Gastroesophageal sphincter (tissue), 4 donors: Measurements from ENCODE around the gene BABAM2. TPM values are rescaled to one million over a fixed set of nuclear protein-coding genes. Genes with fewer than 3 reads are reported as not detected.
A peak's percentile ranks its signal among the peaks of the same experiment; 100 is the strongest.

Experiments
- ATAC-seq: fragments of 150-250 bp; one replicate; pipeline ENCODE4 v1.9.1; 2016; ENCODE audit warnings: mild to moderate bottlenecking, moderate library complexity
- H3K27ac ChIP-seq, 4 donors: fragments of 200-600 bp; sonication (generic) in 3 of 4; 1 replicate in 3 of 4; 2 replicates in 1 of 4; pipeline ENCODE4 v1.5.1; 2016 to 2019
- H3K27me3 ChIP-seq: fragments of 200-600 bp; sonication (generic); one replicate; pipeline ENCODE4 v1.5.1; 2019
- H3K36me3 ChIP-seq, 2 donors: fragments of 200-600 bp; sonication (generic); one replicate each; pipeline ENCODE4 v1.5.1; 2019; ENCODE audit warnings: control low read depth in 1 of 2
- H3K4me1 ChIP-seq, 3 donors: fragments of 200-600 bp; sonication (generic); 1 replicate in 2 of 3; 2 replicates in 1 of 3; pipeline ENCODE4 v1.5.1; 2016 to 2019; ENCODE audit warnings: control low read depth in 2 of 3
- H3K4me3 ChIP-seq, 2 donors: fragments of 200-600 bp; sonication (generic); one replicate each; pipeline ENCODE4 v1.5.1; 2019; ENCODE audit warnings: mild to moderate bottlenecking in 1 of 2, moderate library complexity in 1 of 2
- H3K9me3 ChIP-seq, 3 donors: fragments of 200-600 bp; sonication (generic); one replicate each; pipeline ENCODE4 v1.5.1; 2017 to 2019; ENCODE audit warnings: control low read depth in 2 of 3
- CTCF ChIP-seq, 4 experiments: fragments of 200-600 bp in 2 of 4; fragments of 450-650 bp in 2 of 4; sonication (generic) in 1 of 4; IDR thresholded peaks; one replicate each; pipeline ENCODE4 v1.5.1; 2017 to 2019; ENCODE audit warnings: antibody characterized with exemption in 4 of 4, mild to moderate bottlenecking in 2 of 4, moderate library complexity in 2 of 4
- EP300 ChIP-seq: sonication (generic); formaldehyde crosslinking; IDR thresholded peaks from one replicate; pipeline ENCODE4 v1.6.1; 2017; ENCODE audit warnings: antibody characterized with exemption, mild to moderate bottlenecking
- POLR2A ChIP-seq, 2 donors: fragments of 450-650 bp; IDR thresholded peaks; one replicate each; pipeline ENCODE4 v1.6.1; 2017; ENCODE audit warnings: antibody characterized with exemption in 2 of 2, mild to moderate bottlenecking in 2 of 2, moderate library complexity in 1 of 2
- POLR2AphosphoS5 ChIP-seq: sonication (generic); formaldehyde crosslinking; IDR thresholded peaks from one replicate; pipeline ENCODE4 v1.6.1; 2017; ENCODE audit warnings: antibody characterized with exemption
- WGBS, 2 donors: methylation state at CpG; one replicate each; pipeline ENCODE4 v1.1.5; 2018; ENCODE audit warnings: low coverage in 1 of 2; 5-methylcytosine and 5-hydroxymethylcytosine counted together
- total RNA-seq, 4 donors: library from RNA; depleted of rRNA; stranded (reverse); fragments of >200 nt; gene quantifications; one replicate each; pipeline ENCODE4 v1.1.0, GENCODE V29; 2016

Gene BABAM2
- total RNA-seq, 4 donors from 2014 or later = 28.5 to 43.6 (median 37.4) TPM

GRCh38 chr2:27866237-27866636 lies 24.3 kb upstream of the BABAM2 start:
- ATAC-seq = no peak
- no peak overlapping the region for H3K4me3 ChIP-seq
- no peaks in the 10 kb centered on the region for H3K9me3 ChIP-seq
- peak overlapping the region in 1 of 4 donors; percentile 12 for H3K27ac ChIP-seq
- TF ChIP-seq EP300 = no peak
- TF ChIP-seq POLR2A (IDR thresholded peaks at IDR 0.05) = no peak
- no peak for TF ChIP-seq POLR2AphosphoS5
- TF ChIP-seq CTCF (IDR thresholded peaks at IDR 0.05) = no peak
- WGBS, 2 donors = 18 to 31% methylated on average over 1 of the region's 1 CpG
- H3K36me3 ChIP-seq = no peaks in the 10 kb centered on the region
- H3K27me3 ChIP-seq = no peaks in the 10 kb centered on the region
- no peaks in the 10 kb centered on the region for H3K4me1 ChIP-seq

- WGBS, 2 donors = 50 to 84% methylated on average over 1 to 3 of the region's 6 CpGs
- no peaks in the 10 kb centered on the region for H3K4me1 ChIP-seq
Observed at GRCh38 chr2:27869763-27870162, 20.8 kb upstream of the BABAM2 start.

GRCh38 chr2:27870724-27871123 lies 19.8 kb upstream of the BABAM2 start:
- TF ChIP-seq POLR2AphosphoS5 (no peak), EP300 (no peak), CTCF (IDR thresholded peaks at IDR 0.05) (no peak), POLR2A (IDR thresholded peaks at IDR 0.05) (no peak)
- 92 to 100% methylated on average over 3 of the region's 3 CpGs for WGBS, 2 donors
- H3K27ac ChIP-seq = no peak overlapping the region
- H3K27me3 ChIP-seq = no peaks in the 10 kb centered on the region
- H3K36me3 ChIP-seq = no peaks in the 10 kb centered on the region
- no peaks in the 10 kb centered on the region for H3K4me1 ChIP-seq
- H3K9me3 ChIP-seq = no peaks in the 10 kb centered on the region
- H3K4me3 ChIP-seq = no peak overlapping the region
- no peak for ATAC-seq

More at GRCh38 chr2:27869763-27870162, 20.8 kb upstream of the BABAM2 start:
- Histone ChIP-seq H3K36me3 (no peaks in the 10 kb centered on the region), H3K27me3 (no peaks in the 10 kb centered on the region), H3K27ac (no peak overlapping the region), H3K4me3 (no peak overlapping the region), H3K9me3 (no peaks in the 10 kb centered on the region)
- no peak for TF ChIP-seq EP300
- no peak for TF ChIP-seq POLR2AphosphoS5
- TF ChIP-seq POLR2A (IDR thresholded peaks at IDR 0.05) = no peak
- no peak for TF ChIP-seq CTCF (IDR thresholded peaks at IDR 0.05)
- no peak for ATAC-seq

- no peaks in the 10 kb centered on the region for H3K36me3 ChIP-seq
- 75 to 94% methylated on average over 3 of the region's 3 CpGs for WGBS, 2 donors
- no peak for ATAC-seq
- TF ChIP-seq POLR2AphosphoS5 (no peak), EP300 (no peak), POLR2A (IDR thresholded peaks at IDR 0.05) (no peak), CTCF (IDR thresholded peaks at IDR 0.05) (no peak)
- no peaks in the 10 kb centered on the region for H3K27me3 ChIP-seq
- no peak overlapping the region for H3K4me3 ChIP-seq
- no peaks in the 10 kb centered on the region for H3K4me1 ChIP-seq
- H3K9me3 ChIP-seq = peaks cover 0 to 7% (median 0%) of the 10 kb centered on the region in 3 donors
- no peak overlapping the region for H3K27ac ChIP-seq
Observed at GRCh38 chr2:27871802-27872201, 18.7 kb upstream of the BABAM2 start.

- ATAC-seq = no peak
- WGBS, 2 donors = 71 to 78% methylated on average over 1 of the region's 1 CpG
Observed at GRCh38 chr2:27873091-27873490, 17.4 kb upstream of the BABAM2 start.

More at GRCh38 chr2:27873091-27873490, 17.4 kb upstream of the BABAM2 start:
- H3K4me3 ChIP-seq = no peak overlapping the region
- TF ChIP-seq POLR2A (IDR thresholded peaks at IDR 0.05) = no peak
- TF ChIP-seq CTCF (IDR thresholded peaks at IDR 0.05) = no peak
- TF ChIP-seq POLR2AphosphoS5 = no peak
- TF ChIP-seq EP300 = no peak
- H3K9me3 ChIP-seq = peaks cover 0 to 7% (median 0%) of the 10 kb centered on the region in 3 donors
- no peaks in the 10 kb centered on the region for H3K36me3 ChIP-seq
- H3K27ac ChIP-seq = no peak overlapping the region
- H3K4me1 ChIP-seq = no peaks in the 10 kb centered on the region
- no peaks in the 10 kb centered on the region for H3K27me3 ChIP-seq
